GM08714 (cell line): ENCODE data around the gene NSD1.
"Not testable (repeated sequence)": the region's sequence is repeated elsewhere in the genome, so short reads cannot be mapped to it uniquely, and the experiment has no call there.

Experiments
- H3K4me3 ChIP-seq: fragments of 200-500 bp; sonication (Bioruptor generic); 2 replicates; pipeline ENCODE4 v1.5.1; 2014; ENCODE audit warnings: mild to moderate bottlenecking, low read length, inconsistent platforms
- ZNF274 ChIP-seq: IDR thresholded peaks from 2 replicates; pipeline ENCODE4 v1.6.1; 2012; ENCODE audit warnings: mild to moderate bottlenecking, low read depth, low read length

Gene NSD1

GRCh38 chr5:177154003-177154643 is 20.6 kb downstream of the NSD1 start:
- TF ChIP-seq ZNF274: no peak
- no peak overlapping the region for H3K4me3 ChIP-seq

DNA sequence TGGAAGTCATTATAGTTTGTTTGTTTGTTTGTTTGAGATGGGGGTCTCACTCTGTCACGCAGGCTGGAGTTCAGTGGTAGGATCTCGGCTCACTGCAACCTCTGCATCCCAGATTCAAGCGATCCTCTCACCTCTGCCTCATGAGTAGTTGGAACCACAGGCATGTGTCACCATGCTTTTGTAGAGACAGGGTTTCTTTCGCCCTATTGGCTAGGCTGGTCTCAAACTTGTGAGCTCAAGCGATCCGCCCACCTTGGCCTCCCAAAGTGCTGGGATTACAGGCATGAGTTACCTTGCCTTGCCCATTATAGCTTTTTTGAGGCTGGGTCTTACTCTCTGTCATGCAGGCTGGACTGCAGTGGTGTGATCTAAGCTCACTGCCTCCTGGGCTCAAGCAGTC is 28.8 kb downstream of the NSD1 start:
- no peak overlapping the region for H3K4me3 ChIP-seq
- TF ChIP-seq ZNF274: no peak

DNA sequence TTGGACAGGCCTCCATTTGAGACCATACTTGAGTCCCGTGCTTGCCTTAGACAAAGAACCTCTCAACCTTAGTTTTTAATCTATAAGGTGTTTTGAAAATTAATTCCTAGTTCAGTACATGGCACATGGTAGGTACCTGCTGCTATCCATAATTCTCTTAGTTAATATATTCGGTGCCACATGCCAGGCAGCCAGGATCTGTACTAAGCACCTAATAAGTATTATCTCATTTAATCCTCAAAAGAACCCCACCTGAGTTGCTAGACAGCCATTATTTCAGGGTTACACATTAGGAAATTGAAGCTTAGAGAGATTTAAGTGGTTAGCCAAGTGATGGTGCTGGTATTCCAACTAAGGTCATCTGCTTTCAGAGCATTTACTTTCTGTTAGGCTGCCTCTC is 29.9 kb downstream of the NSD1 start:
- no peak for TF ChIP-seq ZNF274
- H3K4me3 ChIP-seq: no peak overlapping the region

- no peak for TF ChIP-seq ZNF274
- no peak overlapping the region for H3K4me3 ChIP-seq
These were observed 35.7 kb downstream of the NSD1 start for GRCh38 chr5:177169271-177169670.

GRCh38 chr5:177171961-177172360 is 38.4 kb downstream of the NSD1 start:
- no peak overlapping the region for H3K4me3 ChIP-seq
- no peak for TF ChIP-seq ZNF274

GRCh38 chr5:177175336-177175735 is 41.8 kb downstream of the NSD1 start:
- no peak for TF ChIP-seq ZNF274
- no peak overlapping the region for H3K4me3 ChIP-seq

GRCh38 chr5:177176175-177176711 is 42.7 kb downstream of the NSD1 start:
- no peak overlapping the region for H3K4me3 ChIP-seq
- TF ChIP-seq ZNF274: no peak

- H3K4me3 ChIP-seq: not testable (repeated sequence)
These were observed 44.4 kb downstream of the NSD1 start for GRCh38 chr5:177177847-177178437.

DNA sequence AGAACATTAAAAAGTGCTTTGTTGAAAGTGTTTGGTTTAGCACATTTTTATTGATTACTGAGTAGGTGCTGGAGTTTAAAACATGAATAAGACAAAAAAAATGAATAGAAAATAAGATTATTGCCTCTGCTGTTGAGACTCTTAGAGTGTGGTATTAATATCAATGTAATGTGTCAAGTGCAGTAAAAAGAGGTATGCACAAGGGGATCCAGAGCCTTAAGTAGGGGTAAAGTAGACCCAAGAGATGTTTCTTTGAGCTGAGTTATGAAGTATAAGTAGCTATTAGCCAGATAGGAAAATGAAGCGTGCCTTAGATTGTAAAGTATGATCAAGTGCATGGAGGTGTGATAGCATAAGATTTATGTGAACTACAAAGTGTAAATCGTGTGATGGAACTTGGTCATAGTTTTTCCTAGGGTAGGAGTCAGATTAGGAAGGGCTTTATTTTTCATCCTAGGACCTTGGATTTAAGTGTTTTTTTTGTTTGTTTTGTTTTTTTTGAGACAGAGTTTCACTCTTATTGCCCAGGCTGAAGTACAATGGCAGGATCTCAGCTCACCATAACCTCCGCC is 45.2 kb downstream of the NSD1 start:
- TF ChIP-seq ZNF274: no peak
- H3K4me3 ChIP-seq: no peak overlapping the region

DNA sequence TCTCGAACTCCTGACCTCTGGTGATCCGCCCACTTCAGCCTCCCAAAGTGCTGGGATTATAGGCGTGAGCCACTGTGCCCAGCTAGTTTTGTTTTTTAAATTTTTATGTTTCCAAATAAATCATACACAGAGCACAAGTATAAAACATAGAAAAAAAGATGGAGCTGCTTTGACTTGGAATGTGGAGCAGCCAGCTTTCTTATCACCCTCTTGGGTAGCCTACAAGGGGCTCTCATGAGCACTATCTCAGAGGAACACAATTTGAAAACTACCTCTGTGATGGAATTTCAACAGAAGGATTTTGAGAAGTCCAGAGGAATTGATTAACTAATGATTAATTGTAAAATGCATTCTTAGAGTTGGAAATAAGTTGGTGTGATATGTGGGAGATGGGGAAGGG is 45.9 kb downstream of the NSD1 start:
- no peak overlapping the region for H3K4me3 ChIP-seq
- TF ChIP-seq ZNF274: no peak

GRCh38 chr5:177183142-177183541 is 49.6 kb downstream of the NSD1 start:
- no peak overlapping the region for H3K4me3 ChIP-seq
- no peak for TF ChIP-seq ZNF274

DNA sequence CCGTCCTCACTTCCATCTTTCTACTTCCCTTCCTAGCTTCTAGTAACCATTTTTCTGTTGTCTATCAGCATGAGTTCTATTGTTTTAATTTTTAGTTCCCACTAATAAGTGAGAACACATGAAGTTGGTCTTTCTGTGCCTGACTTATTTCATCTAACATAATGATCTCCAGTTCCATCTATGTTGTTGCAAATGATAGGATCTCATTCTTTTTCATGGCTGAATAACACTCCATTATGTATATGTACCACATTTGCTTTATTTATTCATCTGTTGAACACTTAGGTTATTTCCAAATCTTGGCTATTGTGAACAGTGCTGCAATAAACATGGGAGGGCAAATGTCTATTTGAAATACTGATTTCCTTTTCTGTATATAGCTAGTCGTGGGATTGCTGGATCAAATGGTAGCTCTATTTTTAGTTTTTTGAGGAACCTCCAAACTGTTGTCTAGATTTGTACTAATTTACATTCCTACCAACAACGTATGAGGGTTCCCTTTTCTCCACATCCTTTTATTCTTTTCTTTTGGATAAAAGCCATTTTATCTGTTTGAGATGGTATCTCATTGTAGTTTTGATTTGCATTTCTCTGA is 50.3 kb downstream of the NSD1 start:
- H3K4me3 ChIP-seq: no peak overlapping the region
- no peak for TF ChIP-seq ZNF274

GRCh38 chr5:177185993-177186392 is 52.4 kb downstream of the NSD1 start:
- no peak overlapping the region for H3K4me3 ChIP-seq
- no peak for TF ChIP-seq ZNF274

DNA sequence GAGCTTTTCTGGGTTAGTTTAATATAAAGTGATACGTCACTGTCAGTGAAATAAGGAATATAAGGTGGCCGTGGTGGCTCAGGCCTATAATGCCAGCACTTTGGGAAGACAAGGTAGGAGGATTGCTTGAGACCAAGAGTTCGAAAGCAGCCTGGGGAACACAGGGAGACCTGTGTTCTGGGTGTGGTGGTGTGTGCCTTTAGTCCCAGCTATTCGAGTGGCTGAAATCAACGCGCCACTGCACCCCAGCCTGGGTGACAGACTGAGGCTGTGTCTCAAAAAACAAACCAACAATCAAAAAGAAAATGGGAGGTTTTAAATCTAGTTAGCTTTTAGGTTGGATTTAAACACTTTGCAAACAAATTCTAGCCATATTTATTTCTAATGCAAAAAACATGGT is 53.1 kb downstream of the NSD1 start:
- no peak overlapping the region for H3K4me3 ChIP-seq
- TF ChIP-seq ZNF274: no peak

DNA sequence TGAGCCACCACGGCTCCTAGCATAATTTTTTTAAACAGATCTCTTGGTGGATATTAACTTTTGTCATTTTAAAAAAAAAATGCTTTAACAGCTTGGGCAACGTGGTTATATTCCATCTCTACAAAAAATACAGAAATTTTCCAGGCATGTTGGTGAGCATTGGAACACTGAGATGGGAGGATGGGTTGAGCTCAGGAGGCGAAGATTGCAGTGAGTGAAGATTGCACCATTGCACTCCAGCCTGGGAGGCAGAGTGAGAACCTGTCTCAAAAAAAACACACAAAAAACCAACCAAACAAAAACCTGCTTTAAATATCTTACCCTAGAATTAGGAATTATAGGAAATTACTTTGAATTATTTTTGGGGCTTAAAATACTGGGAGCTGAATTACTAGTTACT is 55.2 kb downstream of the NSD1 start:
- no peak overlapping the region for H3K4me3 ChIP-seq
- no peak for TF ChIP-seq ZNF274
